HG03045 (cell line): ENCODE results near the gene CCDC97.
"Not testable (repeated sequence)": the region's sequence is repeated elsewhere in the genome, so short reads cannot be mapped to it uniquely, and the experiment has no call there.

ENCODE experiments used
- ATAC-seq: cut with Tn5 transposase; IDR thresholded peaks from one replicate; pipeline ENCODE4 v1.9.1; 2021; ENCODE audit warnings: mild to moderate bottlenecking, moderate library complexity; ENCODE audit not compliant: unreplicated experiment

CCDC97 gene

DNA sequence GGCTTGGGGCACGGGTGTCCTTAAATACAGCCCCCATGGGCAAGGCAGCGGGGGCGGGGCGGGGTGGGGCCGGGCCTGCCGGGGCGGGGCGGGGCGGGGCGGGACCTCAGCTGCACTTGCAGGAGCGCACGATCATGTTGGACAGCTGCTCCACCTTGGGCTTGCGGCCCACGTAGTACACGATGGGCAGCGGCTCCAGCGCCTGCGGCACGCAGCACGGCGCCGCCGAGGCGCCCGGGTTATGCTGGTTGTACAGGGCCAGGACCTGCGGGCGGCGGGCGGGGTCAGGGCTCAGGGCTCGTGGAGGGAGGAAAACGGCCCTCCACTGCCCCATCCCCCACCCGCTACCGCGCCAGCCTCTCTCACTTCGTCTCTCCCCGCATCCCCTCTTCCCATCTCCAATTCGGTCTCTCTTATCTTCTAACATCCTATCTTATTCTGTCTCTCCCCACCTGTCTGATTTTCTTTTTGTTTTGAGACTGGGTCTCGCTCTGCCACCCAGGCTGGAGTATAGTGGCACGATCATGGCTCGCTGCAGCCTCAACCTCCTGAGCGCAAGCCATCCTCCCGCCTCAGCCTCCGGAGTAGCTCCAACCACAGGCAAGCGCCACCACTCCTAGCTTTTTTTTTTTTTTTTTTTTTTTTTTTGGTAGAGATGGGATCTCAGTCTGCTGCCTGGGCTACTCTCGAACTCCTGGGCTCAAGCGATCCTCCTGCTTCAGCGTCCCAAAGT, 21.1 kb downstream of the CCDC97 start:
- no peak for ATAC-seq

DNA sequence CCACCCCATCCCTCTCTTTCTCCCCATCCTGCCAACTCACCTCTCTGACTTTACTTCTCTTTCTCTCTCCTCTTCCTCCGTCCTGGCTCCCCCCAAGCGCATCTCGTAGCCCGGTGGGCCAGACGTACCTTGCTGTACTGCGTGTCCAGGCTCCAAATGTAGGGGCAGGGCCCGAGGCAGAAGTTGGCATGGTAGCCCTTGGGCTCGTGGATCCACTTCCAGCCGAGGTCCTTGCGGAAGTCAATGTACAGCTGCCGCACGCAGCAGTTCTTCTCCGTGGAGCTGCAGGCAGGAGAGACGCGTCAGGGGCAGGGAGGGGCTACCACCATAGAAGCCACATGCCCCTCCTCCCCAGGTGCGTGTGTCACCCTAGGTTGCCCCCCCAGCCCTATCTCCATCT, 22.0 kb downstream of the CCDC97 start:
- no peak for ATAC-seq

DNA sequence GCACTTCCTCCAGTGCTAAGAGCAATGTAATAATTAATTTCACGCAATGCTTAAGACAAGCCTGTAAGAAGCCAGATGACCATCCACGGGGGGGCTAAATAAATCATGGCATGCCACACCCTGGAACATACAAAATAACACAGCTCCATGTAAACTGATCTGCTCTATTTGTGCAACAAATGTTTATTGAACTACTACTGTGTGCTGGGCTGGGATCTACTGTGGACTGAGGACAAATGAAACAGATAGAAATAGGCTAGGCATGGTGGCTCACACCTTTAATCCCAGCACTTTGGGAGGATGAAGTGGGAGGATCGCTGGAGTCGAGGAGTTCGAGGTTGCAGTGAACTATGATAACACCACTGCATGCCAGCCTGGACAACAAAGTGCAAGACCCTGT, 22.5 kb downstream of the CCDC97 start:
- no peak for ATAC-seq

DNA sequence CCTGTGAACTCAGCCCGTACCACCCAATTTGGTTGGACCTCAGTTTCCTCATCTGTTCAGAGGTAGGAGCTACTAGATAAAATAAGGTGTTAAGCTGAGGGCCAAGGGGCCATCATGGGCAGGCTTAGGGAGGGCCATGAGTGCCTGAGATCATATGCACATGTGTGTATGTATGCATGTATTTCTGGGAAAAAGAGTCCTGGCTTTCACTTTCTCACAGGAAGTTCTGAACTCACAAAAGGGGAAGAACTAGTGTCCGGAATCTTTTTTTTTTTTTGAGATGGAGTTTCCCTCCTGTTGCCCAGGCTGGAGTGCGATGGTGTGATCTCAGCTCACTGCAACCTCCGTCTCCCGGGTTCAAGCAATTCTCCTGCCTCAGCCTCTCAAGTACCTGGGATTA, 24.8 kb downstream of the CCDC97 start:
- no peak for ATAC-seq

DNA sequence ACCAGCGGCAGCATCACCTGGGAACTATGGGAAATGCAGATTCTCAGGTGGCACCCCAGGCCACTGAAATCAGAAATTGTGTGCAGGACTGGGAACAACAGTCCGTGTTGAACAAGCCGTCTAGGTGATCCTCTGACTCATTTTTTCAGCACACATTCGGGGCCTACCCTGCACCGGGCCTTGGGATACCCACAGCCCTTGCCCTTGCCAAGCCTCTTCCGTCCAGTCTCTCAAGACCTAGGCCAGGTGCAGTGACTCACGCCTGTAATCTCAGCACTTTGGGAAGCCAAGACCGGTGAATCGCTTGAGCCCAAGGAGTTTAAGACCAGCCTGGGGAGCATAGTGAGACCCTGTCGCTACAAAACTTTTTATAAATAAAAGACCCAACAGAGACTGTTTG, 25.5 kb downstream of the CCDC97 start:
- ATAC-seq = no peak

DNA sequence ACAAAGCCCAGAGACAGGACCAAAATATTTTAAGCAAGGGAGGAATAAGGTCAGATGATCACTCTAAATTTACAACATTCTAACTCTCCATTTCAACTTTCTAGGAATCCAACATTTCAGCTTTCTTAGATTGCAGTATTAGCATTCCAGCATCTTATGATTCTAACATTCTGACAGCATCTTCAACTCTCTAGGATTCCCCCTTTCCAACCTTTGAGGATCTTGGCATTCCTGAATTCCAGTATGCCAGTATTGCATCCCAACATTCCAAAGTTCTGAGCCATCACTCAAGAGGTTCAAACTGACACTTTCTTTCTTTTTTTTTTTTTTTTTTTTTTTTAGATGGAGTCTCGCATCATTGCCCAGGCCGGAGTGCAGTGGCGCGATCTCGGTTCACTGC, 30.0 kb downstream of the CCDC97 start:
- ATAC-seq = no peak

DNA sequence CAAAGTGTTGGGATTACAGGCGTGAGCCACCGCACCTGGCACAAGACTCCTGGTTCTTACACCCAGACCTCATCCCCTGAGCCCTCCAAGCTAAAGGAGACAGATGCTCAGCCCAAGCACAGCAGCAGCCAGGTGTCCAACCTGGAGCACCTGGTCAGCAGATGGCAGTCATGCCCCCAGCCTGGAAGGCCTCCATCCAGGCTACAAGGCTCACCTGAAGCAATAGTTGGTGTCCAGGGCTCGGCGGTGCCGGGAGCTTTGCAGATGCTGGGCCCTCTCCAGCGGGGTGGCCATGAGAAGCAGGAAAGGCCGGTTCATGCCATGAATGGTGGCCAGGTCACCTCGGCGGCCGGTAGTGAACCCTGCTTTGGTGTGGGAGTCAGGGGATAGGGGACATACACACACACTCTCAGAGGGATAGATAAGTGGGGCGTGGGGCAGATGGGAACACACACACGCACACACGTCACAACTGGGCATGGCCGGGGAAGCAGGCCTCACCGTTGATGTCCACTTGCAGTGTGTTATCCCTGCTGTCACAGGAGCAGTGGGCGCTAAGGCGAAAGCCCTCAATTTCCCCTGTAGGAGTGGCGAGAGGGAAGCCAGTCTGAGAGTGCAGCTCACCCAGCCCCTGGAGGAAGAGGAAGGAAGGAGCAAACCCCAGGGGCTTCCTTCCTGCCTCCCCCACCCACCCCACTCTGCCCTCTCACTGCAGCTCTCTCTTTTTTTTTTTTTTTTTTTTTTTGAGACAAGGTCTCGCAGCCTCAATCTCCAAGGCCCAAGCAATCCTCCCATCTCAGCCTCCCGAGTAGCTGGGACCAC, 31.9 kb downstream of the CCDC97 start:
- ATAC-seq = no peak

DNA sequence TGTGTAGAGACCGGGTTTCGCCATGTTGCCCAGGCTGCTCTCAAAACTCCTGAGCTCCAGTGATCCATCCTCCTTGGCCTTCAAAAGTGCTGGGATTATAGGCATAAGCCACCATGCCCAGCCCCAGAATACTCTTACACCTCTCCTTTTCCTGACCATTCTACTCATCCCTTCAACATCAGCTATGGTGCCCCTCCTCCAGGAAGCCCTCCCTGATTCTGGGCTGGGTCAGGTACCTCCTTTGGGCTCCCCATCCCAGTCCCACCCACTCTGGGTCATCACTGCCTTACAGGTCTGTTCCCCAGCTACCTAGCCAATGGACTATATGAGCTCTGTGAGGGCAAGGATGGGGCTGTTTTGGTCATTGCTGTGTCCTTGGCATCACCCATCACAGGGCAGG, 34.2 kb downstream of the CCDC97 start:
- ATAC-seq = no peak

DNA sequence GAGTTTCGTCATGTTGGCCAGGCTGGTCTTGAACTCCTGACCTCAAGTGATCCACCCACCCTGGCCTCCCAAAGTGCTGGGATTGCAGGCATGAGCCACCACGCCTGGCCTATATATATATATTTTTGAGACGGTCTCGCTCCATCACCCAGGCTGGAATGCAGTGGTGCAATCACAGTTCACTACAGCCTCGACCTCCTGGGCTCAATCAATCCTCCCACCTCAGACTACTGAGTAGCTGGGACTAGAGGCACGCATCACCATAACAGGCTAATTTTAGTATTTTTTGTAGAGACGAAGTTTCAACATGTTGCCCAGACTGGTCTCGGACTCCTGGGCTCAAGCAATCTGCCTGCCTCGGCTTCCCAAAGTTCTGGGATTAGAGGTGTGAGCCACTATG, 36.9 kb downstream of the CCDC97 start:
- not testable (repeated sequence) for ATAC-seq

DNA sequence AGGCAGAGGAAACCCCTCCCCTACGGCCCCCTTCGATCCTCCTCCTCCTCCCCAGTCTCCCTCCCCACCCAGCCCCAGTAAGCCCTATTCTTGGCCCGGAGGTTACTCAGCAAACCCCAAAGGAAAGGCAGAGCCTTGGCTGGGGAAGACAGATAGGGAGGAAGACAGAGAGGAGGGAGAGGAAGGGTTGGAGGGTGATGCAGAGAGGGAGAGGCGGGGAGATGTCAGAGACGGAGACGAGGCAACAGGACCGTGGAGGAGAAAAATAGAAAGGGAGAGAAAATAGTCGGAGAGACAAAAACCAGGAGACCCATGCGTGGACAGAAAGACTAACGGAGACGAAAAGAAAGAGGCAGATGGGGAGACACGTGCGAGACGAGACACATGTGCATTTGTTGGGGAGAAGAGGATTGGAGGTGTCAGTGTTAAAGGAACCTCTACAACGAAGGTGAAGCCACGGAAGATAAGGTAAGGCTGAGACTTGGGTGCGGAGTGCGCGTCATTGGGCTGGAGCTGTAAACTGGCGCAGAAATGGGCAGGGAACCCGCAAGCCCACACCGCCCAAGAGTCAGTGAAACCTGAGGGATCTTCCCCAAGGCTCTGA, 40.9 kb downstream of the CCDC97 start:
- ATAC-seq = no peak

DNA sequence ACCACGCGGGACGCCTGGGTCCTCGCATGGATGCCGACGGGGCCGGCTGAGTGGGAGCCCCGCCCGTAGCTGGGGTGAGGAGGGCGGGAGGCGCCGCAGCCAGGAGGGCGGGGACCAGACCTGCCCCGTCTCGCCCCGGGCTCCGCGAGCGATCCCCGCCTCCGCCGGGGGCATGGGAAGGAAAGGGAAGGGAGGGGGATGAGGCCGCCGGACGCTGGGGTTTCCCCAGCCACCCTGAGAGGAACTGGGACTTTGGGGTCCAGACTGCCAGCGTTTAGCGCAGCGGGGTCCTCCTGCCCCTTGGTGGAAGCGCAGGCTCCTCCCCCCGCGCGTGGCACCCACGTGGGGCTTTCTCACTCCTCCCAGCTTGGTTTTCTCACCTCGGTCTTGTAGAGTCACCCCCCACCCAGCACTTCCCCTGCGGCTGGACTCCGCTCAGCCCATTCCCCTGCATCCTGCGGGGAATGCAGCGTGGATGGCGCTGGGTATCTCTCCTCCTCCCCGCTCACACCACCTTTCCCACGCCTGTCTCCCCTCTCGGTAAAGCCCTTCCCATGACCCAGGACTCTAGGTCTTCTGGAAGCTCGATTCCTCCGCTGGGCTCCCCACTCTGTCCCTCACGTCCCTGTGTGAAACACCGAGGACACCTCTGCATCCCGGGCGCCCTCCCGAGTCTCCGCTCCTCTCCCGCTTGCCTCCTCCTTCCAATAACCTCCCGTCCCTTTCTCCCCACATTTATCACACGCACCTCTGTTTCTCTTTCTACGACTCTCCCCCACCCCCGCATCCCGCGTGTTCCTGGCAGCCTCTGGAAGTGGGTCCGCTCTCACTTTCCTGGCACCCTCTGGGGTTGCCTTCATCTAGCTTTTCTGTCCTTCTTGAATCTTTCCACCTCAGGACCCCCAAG, 41.6 kb downstream of the CCDC97 start:
- peak; percentile 36 for ATAC-seq

DNA sequence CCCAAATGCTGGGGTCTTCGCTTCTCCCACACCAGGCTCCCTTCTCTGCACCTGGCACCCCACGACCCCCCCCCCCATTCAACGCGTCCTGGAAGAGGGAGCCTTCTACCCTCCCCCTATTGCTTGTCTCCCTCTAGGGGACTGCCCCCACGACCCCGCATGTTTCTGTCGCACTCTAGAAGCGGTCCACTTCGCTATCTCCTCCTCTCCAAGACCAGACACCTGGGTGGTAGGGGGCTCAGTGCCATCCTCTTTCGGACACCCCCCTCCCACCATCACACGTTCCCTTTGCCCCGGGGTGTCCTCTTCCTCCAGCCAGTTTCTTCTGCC, 42.3 kb downstream of the CCDC97 start:
- ATAC-seq = no peak

DNA sequence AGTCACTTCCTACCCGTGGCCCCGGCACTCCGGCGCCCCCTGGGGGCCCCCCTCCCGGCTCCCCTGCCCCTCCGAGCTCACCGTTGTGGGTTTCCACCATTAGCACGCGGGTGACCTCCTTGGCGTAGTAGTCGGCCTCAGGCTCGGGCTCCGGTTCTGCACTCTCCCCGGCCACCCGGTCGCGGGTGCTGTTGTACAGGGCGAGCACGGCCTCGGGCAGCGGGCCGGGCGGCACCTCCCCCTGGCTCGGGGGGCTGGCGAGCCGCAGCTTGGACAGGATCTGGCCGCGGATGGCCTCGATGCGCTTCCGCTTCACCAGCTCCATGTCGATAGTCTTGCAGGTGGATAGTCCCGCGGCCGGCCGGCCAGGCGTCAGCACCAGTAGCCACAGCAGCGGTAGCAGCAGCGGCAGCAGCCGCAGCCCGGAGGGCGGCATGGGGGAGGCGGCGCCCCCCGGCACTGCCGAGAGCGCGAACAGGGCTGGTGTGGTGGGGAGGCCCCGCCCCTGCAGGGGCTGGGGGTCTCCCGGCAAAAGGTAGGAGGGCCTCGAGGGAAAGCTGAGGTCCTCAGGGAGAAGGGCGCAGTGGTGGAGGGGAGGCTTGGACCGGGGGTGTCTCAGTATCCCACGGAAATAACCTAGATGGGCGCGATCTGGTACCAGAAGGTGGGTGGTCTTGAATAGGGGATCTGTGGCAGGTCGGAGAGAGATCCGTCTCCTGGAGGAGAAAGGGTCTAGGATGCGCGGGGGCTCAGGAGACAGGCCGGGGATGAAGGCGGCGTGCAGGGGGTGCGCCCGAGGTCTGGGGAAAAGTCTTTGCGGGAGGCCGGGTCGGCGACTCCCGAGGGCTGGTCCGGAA, 42.9 kb downstream of the CCDC97 start:
- no peak for ATAC-seq

DNA sequence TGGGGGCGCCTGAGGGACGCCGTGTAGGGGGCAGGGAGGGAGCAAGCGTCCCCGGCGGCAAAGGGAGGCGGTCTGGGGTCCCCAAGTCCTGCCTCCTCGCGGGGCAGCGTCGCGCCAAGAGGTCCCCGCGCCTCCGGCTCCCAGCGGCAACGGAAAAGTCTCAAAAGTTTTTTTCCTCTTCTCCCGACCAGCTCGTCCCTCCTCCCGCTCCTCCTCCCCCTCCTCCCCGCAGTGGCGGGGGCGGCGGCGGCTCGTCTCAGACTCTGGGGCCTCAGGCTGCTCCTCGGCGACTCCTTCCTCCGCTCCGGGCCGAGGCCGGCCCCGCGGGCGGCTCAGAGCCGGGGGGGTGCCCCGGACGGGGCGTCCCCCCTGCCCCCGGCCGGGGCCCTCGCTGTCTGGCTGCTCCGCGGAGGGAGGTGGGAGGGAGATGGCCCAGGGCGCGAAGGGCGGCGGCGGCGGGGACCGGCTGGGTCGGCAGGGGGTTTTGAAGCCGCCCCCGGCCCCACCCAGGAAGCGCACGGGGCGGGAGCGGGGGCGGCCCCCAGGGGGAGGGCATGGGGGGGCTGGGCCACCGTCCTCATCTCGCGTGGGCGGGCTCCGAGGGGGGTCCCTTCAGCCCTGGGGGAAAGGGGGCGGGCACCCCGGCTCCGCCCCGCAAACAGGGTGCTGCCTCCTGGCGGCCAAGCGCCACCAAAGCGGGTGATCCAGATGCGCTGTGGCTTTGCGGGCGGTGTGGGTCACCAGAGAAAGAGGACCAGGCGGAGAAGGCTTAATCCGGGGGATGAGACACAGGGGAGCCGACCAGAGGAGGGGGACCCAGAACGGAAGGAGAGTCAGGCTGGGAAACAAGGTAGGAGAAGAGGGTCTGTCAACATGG, 43.7 kb downstream of the CCDC97 start, which contains the start of gene TGFB1:
TGFB1 (minus strand) TSS at position 457 of the 877 bp plus-strand sequence. CDS start 878 bp downstream, outside the sequence.
- ATAC-seq = peak; percentile 43

DNA sequence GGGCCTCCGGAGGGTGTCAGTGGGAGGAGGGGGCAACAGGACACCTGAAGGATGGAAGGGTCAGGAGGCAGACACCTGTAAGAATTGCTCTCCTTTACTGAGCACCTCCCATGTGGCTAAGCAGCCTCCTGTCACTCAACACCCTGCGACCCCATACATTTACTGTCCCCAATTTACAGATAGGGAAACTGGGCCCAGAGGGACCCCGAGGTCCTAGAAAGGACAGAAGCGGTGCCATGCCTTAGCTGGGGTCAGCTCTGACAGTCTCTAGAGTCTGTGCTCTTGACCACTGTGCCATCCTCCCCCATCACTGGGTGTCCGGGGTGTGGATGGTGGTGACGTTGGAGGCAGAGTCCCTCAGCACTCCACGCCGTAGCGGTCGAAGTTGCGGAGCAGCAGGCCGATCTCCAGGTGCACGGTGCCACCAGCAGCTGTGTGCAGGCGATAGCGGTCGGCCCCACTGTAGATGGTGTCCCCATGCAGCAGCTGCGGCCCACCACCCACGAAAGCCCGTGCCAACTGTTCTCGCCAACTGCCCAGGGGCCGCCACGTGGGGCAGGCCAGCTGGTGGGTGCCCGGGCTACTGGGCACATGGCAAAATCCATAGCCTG, 44.5 kb downstream of the CCDC97 start:
- ATAC-seq = no peak

DNA sequence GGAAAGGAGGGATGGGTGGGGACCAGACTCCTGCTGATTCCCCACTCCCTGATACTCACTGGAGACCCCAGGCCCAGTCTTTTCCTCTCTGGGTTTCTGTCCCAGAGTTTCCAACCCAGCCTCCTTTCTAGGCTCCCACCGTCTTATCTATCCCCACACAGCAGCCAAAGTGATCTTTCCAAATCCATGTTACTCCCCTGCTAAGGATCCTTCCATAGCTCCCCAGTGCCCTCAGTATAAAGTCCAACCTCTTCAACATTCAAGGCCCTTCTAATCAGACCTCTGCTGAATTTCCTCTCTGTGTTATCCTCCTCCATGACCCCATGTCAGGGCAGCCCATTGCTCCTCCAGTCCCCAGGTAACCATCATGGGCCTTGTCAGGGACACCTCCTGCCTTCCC, 45.1 kb downstream of the CCDC97 start:
- ATAC-seq = no peak

DNA sequence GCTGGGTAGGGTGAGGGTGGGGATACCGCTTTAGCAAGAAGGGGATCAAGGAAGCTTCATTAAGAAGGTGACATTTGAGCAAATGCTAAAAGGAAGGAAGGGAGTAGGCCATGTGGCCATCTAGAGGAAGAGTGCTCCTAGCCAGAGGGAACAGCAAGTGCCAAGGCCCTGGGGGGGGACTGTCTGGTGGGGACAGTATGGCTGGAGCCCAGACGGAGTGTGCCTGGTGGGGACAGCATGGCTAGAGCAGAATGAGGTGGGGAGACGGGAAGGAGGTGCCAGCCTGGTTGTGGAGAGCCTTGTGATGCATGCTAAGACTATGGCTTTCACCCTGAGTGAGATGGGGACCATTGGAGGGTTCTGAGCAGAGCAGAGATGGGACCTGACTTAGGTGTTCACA, 45.8 kb downstream of the CCDC97 start:
- ATAC-seq = no peak

DNA sequence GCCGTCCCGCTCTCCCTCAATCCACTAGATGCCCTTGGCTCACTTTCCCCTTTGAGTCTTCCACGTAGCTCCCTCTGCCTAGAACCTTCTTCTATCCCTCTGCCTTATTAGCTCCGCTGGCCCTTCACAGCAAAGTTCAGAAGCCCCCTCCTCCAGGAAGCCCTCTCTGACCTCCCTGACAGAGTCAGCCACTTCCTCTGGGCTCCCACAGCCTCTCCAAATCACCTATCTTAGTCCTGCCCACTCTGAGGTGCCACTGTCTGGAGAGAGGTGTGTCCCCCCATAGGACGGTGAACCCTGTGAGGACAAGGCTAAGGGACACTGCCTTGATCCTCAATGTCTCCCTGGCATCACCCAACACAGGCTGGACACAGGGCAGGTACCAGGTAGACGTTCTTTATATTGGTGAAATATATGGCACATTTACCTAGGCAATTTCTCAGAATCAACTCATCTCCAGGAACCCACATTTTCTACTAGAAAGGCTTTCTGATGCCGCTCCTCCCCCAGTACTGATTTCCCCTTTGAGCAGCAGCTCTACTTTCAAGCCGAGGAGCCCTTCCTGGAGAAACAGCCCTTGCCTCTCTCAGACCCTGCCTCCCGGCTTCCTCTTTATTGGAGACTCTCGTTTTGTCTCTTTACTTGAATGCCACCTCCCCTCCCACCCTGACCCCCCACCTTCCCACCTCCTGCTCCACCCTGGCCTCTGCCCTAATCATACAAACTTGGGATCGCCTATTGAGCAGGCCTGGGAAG, 47.2 kb downstream of the CCDC97 start:
- no peak for ATAC-seq
